GM12878 (cell line): ENCODE data around the gene RGS16. TPM values are rescaled to one million over a fixed set of nuclear protein-coding genes. Genes with fewer than 3 reads are reported as not detected.

Experiments used
- ASH2L ChIP-seq: fragments of 300-600, 200-600 bp; sonication (generic); IDR thresholded peaks from 2 replicates; pipeline ENCODE4 v1.6.1; 2017; ENCODE audit warnings: low read depth, mild to moderate bottlenecking, borderline replicate concordance
- ATF7 ChIP-seq: fragments of 450-650 bp; IDR thresholded peaks from 2 replicates; pipeline ENCODE4 v1.6.1; 2016; ENCODE audit warnings: low read depth, mild to moderate bottlenecking
- BHLHE40 ChIP-seq, 2 experiments: fragments of 450-650 bp in 1 of 2; IDR thresholded peaks; 2 replicates each; pipeline ENCODE4 v1.6.1; 2011 to 2017; ENCODE audit warnings: low read depth in 2 of 2, borderline replicate concordance in 1 of 2, improper control_type of control experiment in 1 of 2, low read length in 1 of 2, mild to moderate bottlenecking in 1 of 2
- CBX3 ChIP-seq: fragments of 200-600 bp; sonication (generic); IDR thresholded peaks from 2 replicates; pipeline ENCODE4 v1.6.1; 2016; ENCODE audit warnings: low read depth, borderline replicate concordance
- CREM ChIP-seq: IDR thresholded peaks from 2 replicates; pipeline ENCODE4 v1.6.1; 2014; ENCODE audit warnings: antibody characterized with exemption, low read depth
- EGR1 ChIP-seq, 2 experiments: IDR thresholded peaks; 1 replicate in 1 of 2; 2 replicates in 1 of 2; pipeline ENCODE4 v1.6.1; 2011 to 2012; ENCODE audit warnings: low read depth in 2 of 2, low read length in 2 of 2, borderline replicate concordance in 1 of 2, mild to moderate bottlenecking in 1 of 2, moderate library complexity in 1 of 2
- HDAC6 ChIP-seq: fragments of 200-600 bp; sonication (generic); IDR thresholded peaks from one replicate; pipeline ENCODE4 v1.8.0; 2017; ENCODE audit warnings: antibody characterized with exemption; ENCODE audit not compliant: unreplicated experiment
- IKZF1 ChIP-seq: fragments of 450-650 bp; conservative IDR thresholded peaks from 2 replicates; pipeline ENCODE4 v1.6.1; 2017; ENCODE audit warnings: antibody characterized with exemption, mild to moderate bottlenecking
- IKZF2 ChIP-seq, 2 experiments: fragments of 450-650 bp; IDR thresholded peaks; 2 replicates each; pipeline ENCODE4 v1.6.1; 2017; ENCODE audit warnings: mild to moderate bottlenecking in 2 of 2, moderate library complexity in 2 of 2
- IRF3 ChIP-seq: fragments of 450-650 bp; IDR thresholded peaks from 2 replicates; pipeline ENCODE4 v1.6.1; 2014; ENCODE audit warnings: mild to moderate bottlenecking
- KAT2A ChIP-seq: conservative IDR thresholded peaks from 2 replicates; pipeline ENCODE4 v1.6.1; 2011; ENCODE audit warnings: low read depth, low read length; ENCODE audit not compliant: control insufficient read depth
- MTA2 ChIP-seq: fragments of 450-650 bp; IDR thresholded peaks from 2 replicates; pipeline ENCODE4 v1.6.1; 2016; ENCODE audit warnings: low read depth, mild to moderate bottlenecking, moderate library complexity
- NR2F1 ChIP-seq: fragments of 450-650 bp; conservative IDR thresholded peaks from 2 replicates; pipeline ENCODE4 v1.6.1; 2017; ENCODE audit warnings: mild to moderate bottlenecking
- PAX5 ChIP-seq: IDR thresholded peaks from 2 replicates; pipeline ENCODE4 v1.6.1; 2011; ENCODE audit warnings: low read depth, low read length, borderline replicate concordance
- RUNX3 ChIP-seq: IDR thresholded peaks from 2 replicates; pipeline ENCODE4 v1.6.1; 2012; ENCODE audit warnings: low read length, inconsistent platforms
- SREBF1 ChIP-seq: IDR thresholded peaks from 2 replicates; pipeline ENCODE4 v1.6.1; 2012; ENCODE audit warnings: mild to moderate bottlenecking, low read length
- STAT1 ChIP-seq: fragments of 450-650 bp; conservative IDR thresholded peaks from 2 replicates; pipeline ENCODE4 v1.6.1; 2014; ENCODE audit warnings: antibody characterized with exemption, mild to moderate bottlenecking
- STAT3 ChIP-seq: IDR thresholded peaks from 2 replicates; pipeline ENCODE4 v1.6.1; 2011; ENCODE audit warnings: low read depth, low read length, improper control_type of control experiment
- ZBED1 ChIP-seq: IDR thresholded peaks from 2 replicates; pipeline ENCODE4 v1.6.1; 2016; ENCODE audit warnings: borderline replicate concordance
- ZNF592 ChIP-seq: fragments of 450-650 bp; IDR thresholded peaks from 2 replicates; pipeline ENCODE4 v1.6.1; 2017; ENCODE audit warnings: mild to moderate bottlenecking, moderate library complexity
- polyA plus RNA-seq, 11 experiments: library from polyadenylated mRNA; depleted of rRNA in 4 of 11; unstranded in 6 of 11; stranded (reverse) in 5 of 11; fragments of >200 nt; fragmentation: Nextera tagmentation in 4 of 11; fragmentation: Illumina TruSeq in 1 of 11; extraction: Ambion mirVana in 4 of 11; extraction: Trizol in 1 of 11; gene quantifications; 1 replicate in 1 of 11; 2 replicates in 10 of 11; pipeline versions ENCODE4 v1.2.1 to v1.2.3, GENCODE V29; 2011 to 2016; ENCODE audit warnings: inconsistent platforms in 2 of 11, missing spikeins in 2 of 11, low read depth in 1 of 11
- total RNA-seq, 4 experiments: library from RNA; depleted of rRNA in 3 of 4; stranded (reverse); fragments of >200 nt in 3 of 4; fragmentation: Illumina TruSeq in 1 of 4; extraction: Trizol in 1 of 4; gene quantifications; 2 replicates each; pipeline versions ENCODE4 v1.2.1 to v1.2.3, GENCODE V29; 2013 to 2021
- TF ChIP-seq, protein P1 (sequence below): fragments of 450-650 bp; IDR thresholded peaks from 2 replicates; pipeline ENCODE4 v1.6.1; 2017; ENCODE audit warnings: low read depth, mild to moderate bottlenecking, moderate library complexity

Gene RGS16
- total and polyA plus RNA-seq, 10 of the 15 experiments (the other 5 are each of a cell fraction or from before 2014, with no cell fraction given), result 16.4 to 58.2 (median 44.6) TPM

DNA sequence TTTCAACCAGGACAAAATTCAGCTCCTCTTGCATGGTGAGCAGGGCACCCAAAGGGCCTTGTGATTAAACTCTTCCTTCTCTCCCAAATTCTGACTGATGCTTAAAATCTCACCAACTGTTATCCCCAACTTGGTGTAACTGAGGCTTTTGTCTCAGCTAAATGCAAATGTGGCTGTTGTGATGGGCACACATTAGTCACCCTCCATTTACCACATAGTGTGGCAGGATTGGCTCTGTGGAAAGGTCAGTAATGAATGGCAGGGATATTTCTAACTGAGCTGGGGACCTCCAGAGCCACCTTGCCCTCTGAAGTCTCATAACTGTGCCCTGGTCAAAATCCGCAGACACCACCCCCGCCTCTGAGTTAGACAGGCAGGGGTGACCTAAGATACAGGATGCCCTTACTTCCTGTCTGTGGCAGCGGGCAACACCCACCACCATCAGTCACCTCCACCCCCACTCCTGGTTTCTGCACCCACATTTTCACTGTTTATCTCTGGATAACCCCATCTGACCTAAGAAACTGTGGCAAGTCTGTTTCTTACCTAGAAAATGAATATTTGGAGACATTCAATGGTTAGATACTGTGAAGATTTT is 25.4 kb upstream of the RGS16 start (continued):
- TF ChIP-seq IRF3, result no peak
- TF ChIP-seq ASH2L, result no peak
- TF ChIP-seq, protein P1, sequence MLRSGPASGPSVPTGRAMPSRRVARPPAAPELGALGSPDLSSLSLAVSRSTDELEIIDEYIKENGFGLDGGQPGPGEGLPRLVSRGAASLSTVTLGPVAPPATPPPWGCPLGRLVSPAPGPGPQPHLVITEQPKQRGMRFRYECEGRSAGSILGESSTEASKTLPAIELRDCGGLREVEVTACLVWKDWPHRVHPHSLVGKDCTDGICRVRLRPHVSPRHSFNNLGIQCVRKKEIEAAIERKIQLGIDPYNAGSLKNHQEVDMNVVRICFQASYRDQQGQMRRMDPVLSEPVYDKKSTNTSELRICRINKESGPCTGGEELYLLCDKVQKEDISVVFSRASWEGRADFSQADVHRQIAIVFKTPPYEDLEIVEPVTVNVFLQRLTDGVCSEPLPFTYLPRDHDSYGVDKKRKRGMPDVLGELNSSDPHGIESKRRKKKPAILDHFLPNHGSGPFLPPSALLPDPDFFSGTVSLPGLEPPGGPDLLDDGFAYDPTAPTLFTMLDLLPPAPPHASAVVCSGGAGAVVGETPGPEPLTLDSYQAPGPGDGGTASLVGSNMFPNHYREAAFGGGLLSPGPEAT, result no peak
- 0 out of 3 replicates have a peak, but pooled peaks of 1 of the 2 experiments have one; percentile 66 for TF ChIP-seq EGR1 (IDR thresholded peaks at IDR 0.05; ENCODE audit: borderline replicate concordance in 1 of 2, low read depth in 2 of 2, low read length in 2 of 2)
- TF ChIP-seq CBX3, result no peak
- no peak for TF ChIP-seq ZNF592
- peak; percentile 68 for TF ChIP-seq ATF7
- peak; percentile 75 for TF ChIP-seq MTA2
- 0 out of 2 replicates have a peak, but pooled peaks have one; percentile 41 for TF ChIP-seq PAX5
- TF ChIP-seq IKZF1, result peak; percentile 89
- peak in 1 of 2 experiments; percentile 45; a peak in 1 of 4 replicates for TF ChIP-seq BHLHE40 (IDR thresholded peaks at IDR 0.05; ENCODE audit: borderline replicate concordance in 1 of 2, low read depth in 2 of 2, low read length in 1 of 2)
- no peak for TF ChIP-seq STAT1
- TF ChIP-seq HDAC6, result no peak
- TF ChIP-seq IKZF2 (IDR thresholded peaks at IDR 0.05), result peak; percentile 61 to 66
- TF ChIP-seq CREM, result peak; percentile 57; the same call in 1 of the 2 replicates
- no peak for TF ChIP-seq KAT2A
- peak; percentile 93 for TF ChIP-seq NR2F1
- no peak for TF ChIP-seq STAT3
- peak; percentile 76 for TF ChIP-seq RUNX3
- no peak for TF ChIP-seq SREBF1
- peak; percentile 59; the same call in 1 of the 2 replicates for TF ChIP-seq ZBED1
